ENCODE results near the gene THRB.

- TF ChIP-seq POLR2A (IDR thresholded peaks at IDR 0.05; ENCODE audit: low read depth, low read length) (no peak), SPI1 (IDR thresholded peaks at IDR 0.05; ENCODE audit: low read depth, low read length) (no peak), POU2F2 (IDR thresholded peaks at IDR 0.05; ENCODE audit: low read depth, low read length) (no peak), POLR2AphosphoS5 (IDR thresholded peaks at IDR 0.05; ENCODE audit: low read depth, low read length) (no peak), TAF1 (IDR thresholded peaks at IDR 0.05; ENCODE audit: low read depth, low read length) (no peak)
These were observed 194.6 kb downstream of the THRB start for GRCh38 chr3:24299806-24300626.
